HG02678 (cell line): ENCODE measurements around the gene MRM2.

Experiments used
- ATAC-seq: cut with Tn5 transposase; IDR thresholded peaks from one replicate; pipeline ENCODE4 v1.9.1; 2021; ENCODE audit warnings: mild to moderate bottlenecking, moderate library complexity; ENCODE audit not compliant: unreplicated experiment

The MRM2 gene

DNA sequence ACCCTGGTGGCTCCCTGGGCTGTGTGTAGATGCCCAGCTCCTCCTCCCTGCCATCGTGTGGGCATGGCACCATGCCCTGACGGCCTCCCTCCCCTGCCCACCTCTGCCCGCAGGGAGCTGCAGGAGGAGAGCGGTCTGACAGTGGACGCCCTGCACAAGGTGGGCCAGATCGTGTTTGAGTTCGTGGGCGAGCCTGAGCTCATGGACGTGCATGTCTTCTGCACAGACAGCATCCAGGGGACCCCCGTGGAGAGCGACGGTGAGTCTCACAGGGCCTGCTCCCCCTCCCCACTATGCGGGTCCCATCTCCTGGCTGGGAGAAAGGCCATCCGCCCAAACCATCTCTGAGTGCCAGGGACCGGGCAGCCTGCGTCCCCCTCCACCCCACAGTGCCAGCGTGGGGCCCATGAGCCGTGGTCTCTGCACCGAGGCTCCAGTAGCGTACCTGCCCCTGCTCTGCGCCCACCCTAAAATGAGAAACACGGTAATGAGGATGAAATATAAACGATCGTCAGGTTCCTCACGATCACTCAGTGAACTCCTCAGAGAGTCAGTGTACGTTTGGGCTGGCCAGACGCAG is 7.8 kb upstream of the MRM2 start:
- no peak for ATAC-seq

DNA sequence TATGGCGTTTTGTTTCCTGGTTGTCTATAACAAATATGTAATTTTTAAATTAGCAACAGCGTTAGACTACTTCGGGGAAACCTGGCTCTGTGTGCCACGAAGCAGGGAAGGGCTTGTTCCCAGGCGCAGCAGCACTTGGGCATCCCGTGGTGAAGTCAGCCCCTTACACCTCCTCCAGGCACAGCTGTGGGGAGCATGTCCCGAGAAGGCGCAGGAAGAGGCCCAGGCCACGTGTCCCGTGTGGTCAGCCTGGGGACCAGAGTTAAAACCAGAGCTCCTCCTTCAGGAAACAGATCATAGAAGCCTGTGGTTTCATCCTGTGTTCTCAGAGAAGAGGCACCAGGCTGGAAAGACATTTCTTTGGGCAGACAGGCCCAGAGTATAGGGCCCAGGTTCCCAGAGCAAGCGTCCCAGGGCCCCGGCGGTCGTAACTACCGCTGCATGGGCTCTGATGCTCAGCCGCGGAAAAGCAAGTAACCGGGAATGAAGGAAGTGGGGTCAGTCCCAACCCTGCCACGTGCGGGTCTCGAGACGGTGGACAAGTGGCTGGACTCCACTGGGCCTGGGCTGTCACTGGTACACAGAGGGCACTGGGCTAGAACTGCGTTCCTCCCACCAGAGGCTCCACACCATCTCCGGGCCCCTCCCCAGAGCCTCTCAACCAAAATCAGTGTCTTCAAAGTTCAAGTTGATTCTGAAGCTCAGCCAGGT is 7.1 kb upstream of the MRM2 start:
- peak; percentile 62 for ATAC-seq

DNA sequence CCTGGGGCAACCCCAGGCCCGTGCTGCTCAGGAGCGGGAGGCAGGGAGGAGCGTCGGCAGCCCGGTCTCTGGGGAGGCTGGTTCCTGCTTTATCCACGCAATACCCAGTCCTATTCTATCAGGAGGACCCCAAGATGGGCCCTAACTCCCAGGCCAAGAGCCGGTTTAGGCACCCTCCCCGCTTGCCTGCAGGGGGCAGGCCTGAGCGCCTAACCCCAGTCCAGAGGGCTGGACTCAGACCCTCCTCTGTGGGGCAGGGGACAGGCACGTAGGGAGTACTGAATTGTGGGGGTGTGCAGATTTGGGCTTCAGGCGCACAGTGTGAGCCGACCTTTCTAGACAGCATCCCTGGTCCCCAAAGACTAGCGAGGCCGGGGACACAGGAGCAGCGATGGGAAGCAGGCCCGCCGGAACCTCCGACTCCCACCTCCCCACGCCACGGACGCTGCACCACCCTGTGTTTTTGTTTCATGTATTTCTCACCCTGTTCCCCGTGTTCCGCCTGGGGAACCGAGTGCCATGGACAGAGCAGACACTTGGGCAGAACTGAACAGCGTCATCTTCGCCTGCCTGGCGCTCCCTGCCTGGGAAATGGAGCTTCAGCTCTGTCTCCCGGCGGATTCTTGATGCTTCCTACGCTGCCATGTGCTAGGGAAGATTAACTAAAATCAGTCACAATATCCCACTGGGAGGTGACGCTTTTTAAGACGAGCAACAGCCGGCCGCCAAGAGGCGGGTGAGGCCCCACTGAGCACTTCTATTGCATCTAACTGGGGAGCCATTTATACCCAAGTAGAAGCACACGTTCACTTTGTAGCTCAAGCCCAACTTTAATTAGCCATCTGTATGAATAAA is 5.4 kb upstream of the MRM2 start:
- ATAC-seq: no peak

DNA sequence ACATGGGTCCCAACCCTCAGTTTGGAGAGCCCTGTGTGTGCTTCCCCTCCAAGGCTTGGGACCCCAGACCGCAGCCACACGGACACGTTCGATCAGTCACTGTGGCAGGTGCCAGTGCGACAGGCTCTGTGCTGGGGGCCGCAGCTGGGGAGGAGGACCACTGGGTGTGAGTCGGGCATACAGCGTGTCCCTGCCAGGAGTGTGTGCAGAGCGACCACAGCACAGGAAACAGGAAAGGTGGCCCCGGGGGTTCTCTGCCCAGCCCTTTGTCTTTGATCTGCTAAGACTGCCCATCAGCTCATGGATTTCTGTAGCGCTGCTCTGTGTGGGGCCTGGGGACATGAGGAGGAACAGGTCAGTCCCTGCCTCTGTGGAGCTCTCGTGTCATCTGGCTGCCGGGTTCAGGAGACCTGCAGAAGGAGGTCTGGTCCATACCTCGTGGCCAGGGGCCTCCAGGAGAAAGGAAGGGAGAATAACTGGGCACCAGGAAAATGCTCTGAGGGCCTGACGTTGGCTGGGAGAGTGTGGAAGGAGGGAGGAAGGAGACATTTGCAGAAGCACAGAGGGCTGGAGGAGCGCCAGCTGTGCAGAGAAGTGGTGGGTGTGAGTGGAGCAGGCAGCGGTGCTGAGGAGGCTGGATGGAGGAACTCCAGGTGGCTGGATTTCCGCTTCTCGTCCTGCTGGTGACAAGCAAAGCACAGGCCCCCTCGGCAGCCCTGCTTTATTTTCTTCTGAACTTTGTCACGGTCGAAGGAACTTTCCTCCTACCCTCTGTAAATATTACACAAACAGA is 4.1 kb upstream of the MRM2 start:
- no peak for ATAC-seq

DNA sequence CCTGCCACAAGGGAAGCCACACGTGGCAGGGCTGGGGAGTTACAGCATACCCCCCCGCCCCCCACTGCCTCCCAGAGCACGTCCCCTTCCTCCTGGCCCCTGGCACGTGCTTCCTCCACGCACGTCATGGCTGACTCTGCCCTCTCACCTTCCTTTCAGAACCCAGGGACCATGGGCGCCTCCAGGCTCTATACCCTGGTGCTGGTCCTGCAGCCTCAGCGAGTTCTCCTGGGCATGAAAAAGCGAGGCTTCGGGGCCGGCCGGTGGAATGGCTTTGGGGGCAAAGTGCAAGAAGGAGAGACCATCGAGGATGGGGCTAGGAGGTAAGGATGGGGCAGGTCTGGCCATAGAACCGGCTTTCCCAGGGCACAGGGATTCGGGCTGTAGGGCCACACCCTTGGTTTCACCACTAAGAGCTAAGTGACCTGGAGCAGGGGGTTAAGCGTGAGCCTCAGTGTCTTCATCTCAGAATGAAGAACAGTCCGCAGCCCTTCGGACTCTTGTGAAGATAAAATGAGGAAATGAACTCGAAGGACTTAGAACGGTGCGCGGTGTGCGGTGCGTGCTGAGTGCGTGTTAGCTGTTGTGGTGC is 2.5 kb upstream of the MRM2 start:
- ATAC-seq: no peak

DNA sequence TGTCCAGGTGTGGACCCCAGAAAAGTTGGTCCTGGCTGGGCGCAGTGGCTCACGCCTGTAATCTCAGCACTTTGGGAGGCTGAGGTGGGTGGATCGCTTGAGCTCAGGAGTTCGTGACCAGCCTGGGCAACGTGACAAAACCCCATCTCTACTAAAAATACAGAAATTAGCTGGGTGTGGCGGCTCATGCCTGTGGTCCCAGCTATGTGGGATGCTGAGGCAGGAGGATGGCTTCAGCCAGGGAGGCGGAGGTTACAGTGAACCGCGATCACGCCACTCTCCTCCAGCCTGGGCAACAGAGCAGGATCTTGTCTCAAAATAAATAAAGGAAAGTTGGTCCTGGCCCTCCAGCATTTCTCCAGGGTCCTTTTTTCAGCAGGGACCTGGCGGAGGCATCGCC is 1.5 kb upstream of the MRM2 start:
- ATAC-seq: no peak

DNA sequence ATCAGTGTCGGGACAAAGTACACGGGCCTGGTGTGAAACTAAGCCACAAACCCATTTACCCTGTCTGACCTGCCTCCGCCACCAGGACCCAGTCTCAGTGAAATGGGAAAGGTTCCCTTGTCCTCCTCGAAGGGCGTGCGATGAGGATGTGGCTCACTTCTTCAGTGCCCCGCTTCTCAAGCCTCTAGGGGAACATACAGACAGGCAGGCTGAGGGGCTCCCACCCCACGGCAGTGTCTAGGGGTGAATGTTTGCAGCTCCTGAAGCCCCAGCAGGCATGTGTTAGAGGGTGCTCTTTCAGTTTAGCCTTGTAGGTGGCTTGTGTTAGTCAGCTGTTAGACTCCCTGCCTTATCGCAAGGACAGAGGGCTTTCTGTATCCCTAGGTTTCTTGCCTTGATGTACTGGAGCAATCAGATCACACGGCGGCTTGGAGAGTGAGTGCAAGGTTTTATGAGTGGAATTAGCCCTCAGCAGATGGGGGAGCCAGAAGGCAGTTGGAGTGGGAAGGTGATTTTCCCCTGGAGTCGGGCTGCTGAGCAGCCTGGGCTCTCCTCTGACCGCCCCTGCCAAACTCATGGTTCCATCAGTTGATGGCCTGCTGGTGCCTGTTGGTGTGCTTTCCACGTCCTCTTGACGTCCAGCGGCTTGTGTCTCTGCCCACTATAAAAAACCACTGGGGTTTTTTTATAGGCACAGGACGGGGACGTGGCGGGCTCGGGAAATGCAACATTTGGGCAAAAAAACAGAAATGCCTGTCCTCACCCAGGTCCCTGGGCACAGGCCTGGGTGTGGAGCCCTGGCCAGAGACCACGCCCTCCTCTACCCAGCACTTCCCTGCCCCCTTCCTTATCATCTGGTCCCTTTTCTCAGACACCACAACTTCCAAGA is 780 bp upstream of the MRM2 start:
- ATAC-seq: no peak

DNA sequence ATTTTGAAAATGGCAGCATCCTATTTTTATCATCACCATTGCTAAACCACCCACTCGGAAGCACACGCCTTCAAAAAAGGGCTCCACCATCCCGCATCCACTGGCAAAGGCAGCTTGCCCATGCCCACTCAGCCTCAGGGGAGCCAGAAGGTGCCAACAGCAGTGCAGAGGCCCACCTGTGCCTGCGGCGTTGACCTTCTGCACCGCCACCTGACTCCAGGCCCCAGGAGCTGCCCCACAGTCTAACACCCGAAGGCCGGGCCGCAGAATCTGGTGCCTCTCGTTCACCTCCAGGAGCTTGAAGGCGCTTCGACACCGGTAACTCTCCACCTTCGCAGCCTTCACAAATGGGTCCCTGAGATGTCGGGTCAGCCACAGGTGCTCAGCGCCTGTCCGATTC is 2.8 kb downstream of the MRM2 start:
- no peak for ATAC-seq

DNA sequence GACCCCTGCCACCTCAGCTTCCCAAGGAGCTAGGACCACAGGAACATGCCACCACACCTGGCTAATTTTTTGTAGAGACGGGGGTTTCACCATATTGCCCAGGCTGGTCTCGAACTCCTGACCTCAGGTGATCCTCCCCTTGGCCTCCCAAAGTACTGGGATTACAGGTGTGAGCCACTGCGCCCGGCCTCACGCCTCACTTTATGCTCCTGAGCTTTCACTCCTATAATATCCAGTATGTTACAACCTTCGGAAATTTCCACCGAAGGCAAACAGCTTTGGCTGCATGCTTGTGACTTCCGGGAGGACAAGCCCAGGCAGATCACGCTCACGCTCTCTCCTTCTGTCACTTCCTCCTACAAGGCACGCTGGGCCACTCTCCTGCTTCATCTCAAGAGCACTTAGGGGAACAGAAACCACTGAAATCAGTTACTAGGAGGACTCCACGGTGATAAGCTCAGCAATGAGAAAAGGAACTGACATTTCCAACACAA is 4.8 kb downstream of the MRM2 start:
- ATAC-seq: peak; percentile 57

DNA sequence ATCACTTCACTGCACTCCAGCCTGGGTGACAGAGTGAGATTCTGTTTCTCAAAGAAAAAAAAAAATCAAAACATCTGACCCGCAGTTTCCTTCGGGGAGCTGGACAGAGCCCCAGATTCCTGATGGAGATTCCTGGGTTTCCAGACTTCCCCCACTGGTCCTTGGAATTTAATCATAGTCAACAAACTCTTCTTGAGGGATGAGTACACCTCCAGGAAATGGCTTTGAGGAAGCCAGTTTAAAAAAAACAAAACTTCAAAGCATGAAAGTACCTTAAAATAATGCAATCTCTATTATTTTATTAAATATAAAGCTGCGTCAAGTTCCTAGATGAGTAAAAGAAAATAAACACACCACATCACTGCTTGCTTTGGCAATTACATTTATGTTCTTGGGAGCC is 8.1 kb downstream of the MRM2 start:
- no peak for ATAC-seq

DNA sequence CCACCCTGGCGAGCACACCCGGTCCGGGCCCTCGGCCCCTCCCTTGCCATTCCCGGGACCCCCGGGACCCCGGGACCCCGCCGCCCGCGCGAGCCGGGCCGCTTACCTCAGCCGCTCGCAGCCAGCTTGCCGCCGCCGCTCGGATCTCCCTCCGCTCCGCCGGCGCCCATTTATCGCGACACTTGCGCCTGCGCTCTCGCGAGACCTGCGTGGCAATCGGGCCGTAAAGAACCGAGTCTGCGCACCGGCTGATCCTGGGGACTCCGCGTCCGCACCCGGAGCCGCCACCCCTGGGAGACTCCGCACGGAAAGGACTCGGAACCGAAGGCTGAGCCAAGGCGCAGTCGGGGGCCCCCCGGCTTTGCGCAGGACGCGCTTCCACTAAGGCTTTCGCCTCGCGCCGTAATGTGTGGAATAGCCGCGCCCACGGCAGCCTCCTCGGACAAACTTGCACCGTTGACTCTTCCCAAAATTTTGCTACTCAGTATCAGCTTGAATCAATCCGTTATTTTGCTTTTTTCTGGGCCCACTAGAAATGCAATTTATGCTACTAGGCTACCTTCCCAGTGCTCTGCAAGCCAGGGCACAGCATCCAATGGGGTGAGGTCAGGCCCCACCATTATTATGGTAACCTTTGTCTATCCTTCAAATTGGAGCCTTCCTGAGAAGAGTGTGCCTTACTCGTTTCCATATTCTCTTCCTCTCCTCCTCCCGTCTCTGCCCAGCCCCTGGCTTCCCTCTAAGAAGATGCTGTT is 9.1 kb downstream of the MRM2 start, which contains the start of gene MAD1L1:
Gene MAD1L1 (minus strand): TSS at position 180 of the 755 bp plus-strand sequence. CDS start 2,812 bp downstream, outside the sequence.
- ATAC-seq: peak; percentile 74

DNA sequence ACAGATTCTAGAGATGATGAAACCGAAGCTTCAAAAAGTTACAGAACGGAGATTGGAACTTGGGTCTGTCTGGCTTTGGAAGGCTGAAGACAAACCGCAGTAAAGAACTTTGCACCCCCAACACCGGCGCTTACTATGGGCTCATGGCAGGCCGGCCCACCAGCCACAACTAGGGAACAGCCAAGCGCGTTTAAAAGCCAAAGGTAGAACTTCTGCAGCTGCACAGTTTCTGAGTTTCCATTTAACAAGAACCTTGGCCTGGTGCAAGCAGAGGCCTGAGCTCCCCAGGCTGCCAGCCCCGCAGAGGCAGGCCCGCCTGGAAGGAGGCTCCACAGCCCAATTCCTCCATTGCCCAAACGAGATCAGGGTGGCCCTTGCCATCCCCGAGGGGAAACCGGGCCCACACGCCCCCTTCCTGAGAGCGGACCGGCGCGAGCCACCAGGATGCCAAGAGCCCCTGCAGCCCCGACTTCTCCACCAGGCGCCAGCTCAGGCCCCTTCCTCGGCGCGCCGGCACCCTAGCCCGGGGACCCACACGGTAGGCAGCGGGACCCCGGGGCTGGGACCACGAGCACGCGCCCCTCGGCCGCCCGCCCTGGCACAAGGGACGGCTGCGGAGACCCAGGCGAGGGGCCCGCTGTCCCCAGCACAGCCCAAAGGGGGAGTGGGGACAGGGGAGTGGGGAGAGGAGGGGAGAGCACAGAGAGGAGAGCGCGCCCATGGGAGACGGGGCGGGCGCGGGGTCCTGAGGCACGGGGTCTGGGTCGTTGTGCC is 9.8 kb downstream of the MRM2 start:
- ATAC-seq: peak; percentile 30

DNA sequence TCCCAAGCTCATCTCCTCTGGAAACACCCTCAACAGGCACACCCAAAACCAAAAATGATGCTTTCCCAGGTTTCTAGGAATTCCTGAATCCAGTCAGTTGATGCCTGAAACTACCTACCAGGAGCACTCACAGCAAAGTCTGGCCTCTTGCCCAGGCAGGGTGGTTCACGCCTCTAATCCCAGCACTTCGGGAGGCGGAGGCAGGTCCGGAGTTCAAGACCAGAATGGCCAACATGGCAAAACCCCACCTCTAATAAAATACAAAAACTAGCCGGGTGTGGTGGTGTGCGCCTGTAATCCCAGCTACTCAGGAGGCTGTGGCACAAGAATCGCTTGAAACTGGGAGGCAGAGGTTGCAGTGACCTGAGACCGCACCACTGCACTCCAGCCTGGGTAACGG is 11.1 kb downstream of the MRM2 start:
- ATAC-seq: no peak

DNA sequence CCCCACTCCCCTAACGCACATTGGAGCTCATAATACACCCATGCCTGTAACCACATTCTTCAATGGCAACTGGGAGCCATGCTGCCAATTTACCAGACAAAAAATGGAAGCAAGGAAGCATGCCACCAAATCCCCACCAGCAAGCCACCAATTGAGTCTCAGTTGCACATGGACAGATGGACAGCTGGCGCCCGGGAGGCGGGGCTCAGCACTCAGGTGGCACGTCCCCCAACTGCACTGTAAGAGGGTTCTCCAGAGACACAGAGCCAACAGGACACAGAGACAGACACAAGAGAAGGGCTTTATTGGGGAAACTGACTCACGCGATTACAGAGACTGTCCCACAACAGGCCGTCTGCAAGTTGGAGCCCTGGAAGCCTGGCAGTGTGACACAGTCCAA is 11.8 kb downstream of the MRM2 start:
- ATAC-seq: no peak

DNA sequence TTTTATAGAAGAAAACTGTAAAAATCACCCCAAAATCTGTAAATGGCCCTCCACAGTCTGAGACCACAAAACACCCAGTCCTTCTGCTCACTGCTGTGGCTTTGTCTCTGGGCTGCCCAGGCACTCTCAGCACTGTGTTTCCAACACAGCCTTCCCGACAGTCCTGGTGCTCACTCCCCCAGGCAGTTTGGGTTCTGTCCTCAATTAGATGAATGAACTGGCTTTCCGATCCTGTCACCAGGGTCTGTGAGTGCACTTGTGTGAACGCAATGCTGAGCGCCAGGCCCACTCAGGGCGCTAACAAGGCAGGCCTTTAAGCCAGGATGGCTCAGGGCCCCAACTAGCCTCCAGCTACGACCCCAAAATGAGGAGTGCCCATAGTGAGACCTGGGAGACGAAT is 12.5 kb downstream of the MRM2 start:
- ATAC-seq: no peak

DNA sequence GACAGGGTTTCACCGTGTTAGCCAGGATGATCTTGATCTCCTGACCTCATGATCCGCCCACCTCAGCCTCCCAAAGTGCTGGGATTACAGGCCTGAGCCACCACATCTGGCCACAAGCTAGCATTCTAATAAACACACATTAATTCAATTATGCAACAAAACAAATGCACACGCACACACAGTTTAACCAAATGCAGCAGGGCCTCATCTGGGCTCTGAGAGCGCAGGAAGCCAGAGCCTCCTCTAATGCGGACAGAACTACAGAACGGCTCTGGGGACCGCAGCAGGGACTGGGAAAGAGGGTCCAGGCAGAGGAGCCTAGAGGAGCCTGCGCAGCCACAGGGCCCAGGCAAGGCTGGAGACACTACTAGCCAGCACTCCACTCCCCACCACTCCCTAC is 13.1 kb downstream of the MRM2 start:
- ATAC-seq: no peak

DNA sequence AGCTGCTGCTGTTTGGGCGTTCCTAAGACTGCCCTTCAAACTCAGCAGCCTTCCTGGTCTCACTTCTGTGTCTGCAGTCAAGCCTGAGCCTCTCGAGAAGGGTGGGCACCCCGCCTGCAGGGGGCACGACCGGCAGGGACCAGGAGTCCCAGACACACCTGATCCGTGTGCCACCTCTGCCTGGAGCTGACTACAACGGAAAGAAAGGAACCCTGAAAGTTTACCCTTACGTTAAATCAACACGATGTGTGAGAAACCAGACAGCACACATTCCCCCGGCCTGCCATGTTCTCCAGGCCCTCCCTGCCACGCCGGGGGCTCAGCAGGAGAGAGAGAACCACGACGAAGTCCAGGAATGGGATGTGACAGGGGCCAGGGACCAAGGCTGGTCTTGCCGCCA is 14.3 kb downstream of the MRM2 start:
- no peak for ATAC-seq

DNA sequence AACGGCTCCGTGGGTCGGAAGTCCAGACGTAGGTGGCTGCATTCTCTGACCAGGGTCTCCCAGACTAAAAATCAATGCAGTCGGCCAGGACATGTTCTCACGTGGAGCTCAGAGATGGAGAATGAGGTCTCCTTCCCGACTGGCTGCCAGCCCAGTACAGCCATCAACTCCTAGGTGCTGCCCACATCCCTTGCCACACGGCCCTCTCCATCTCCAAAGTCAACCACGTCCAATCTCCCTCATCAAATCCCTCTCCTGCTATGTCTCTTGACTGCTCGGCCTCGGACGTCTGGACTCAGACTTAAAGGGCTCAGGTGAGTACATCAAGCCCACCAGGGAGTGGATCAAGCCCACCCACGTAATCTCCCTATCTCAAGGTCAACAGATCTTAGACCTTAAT is 16.2 kb downstream of the MRM2 start:
- no peak for ATAC-seq
